ENCODE data around the gene ARFIP1. TPM values are rescaled to one million over a fixed set of nuclear protein-coding genes. Genes with fewer than 3 reads are reported as not detected.

Gene ARFIP1
- total and polyA plus RNA-seq, 2 donors (not counting 1 experiment from before 2014, with no cell fraction given): 11.1 to 23.5 TPM

- Histone ChIP-seq H3K27ac (ENCODE audit: low read length in 2 of 2) (no peak overlapping the region), H3K27me3 (replicated peaks in 1 of 4; ENCODE audit: control extremely low read depth in 1 of 4, control insufficient read depth in 3 of 4, insufficient read depth in 4 of 4, low read length in 3 of 4) (no peaks in the 10 kb centered on the region), H3K4me1 (ENCODE audit: control insufficient read depth in 2 of 2, insufficient read depth in 2 of 2, low read length in 2 of 2) (no peaks in the 10 kb centered on the region), H3K36me3 (replicated peaks in 1 of 2; ENCODE audit: control extremely low read depth in 1 of 2, control insufficient read depth in 1 of 2, extremely low read depth in 1 of 2, insufficient read depth in 2 of 2, low read length in 1 of 2) (peaks cover 0 to 8% of the 10 kb centered on the region in 2 experiments), H4K20me1 (ENCODE audit: control insufficient read depth, insufficient read depth, low read length, poor library complexity, severe bottlenecking) (no peaks in the 10 kb centered on the region), H2AFZ (ENCODE audit: insufficient read depth, low read depth, low read length, poor library complexity, severe bottlenecking) (no peak overlapping the region), H3K4me3 (ENCODE audit: control extremely low read depth in 1 of 5, extremely low read depth in 1 of 5, insufficient read depth in 1 of 5, low read depth in 2 of 5, low read length in 4 of 5) (no peak overlapping the region), H3K4me2 (replicated peaks; ENCODE audit: low read depth, low read length, poor library complexity, severe bottlenecking) (no peak overlapping the region), H3K9ac (ENCODE audit: low read length) (no peak overlapping the region), H3K9me3 (ENCODE audit: control extremely low read depth in 1 of 3, control insufficient read depth in 2 of 3, insufficient read depth in 1 of 3, low read length in 2 of 3) (peaks cover 0 to 4% (median 0%) of the 10 kb centered on the region in 3 donors), H3K79me2 (ENCODE audit: control insufficient read depth, insufficient read depth, low read length) (no peaks in the 10 kb centered on the region)
- intact Hi-C loops (cut with micrococcal nuclease): no loop called here
- WGBS (ENCODE audit: insufficient coverage): no CpG with 5 or more reads among the region's 3 CpGs
- DNase-seq: no peak
- no peaks in the 10 kb centered on the region for H3K4me1 Mint-ChIP-seq
- no peak overlapping the region for H3K4me3 Mint-ChIP-seq
- H3K27ac Mint-ChIP-seq: no peak overlapping the region
- no peaks in the 10 kb centered on the region for H3K27me3 Mint-ChIP-seq
- POLR2A ChIA-PET: no interaction called here
- TF ChIP-seq EZH2 (IDR thresholded peaks at IDR 0.05; ENCODE audit: borderline replicate concordance, insufficient read depth, low read depth, low read length, poor library complexity, severe bottlenecking) (no peak), CTCF (IDR thresholded peaks at IDR 0.05) (no peak)
- peaks cover 2% of the 10 kb centered on the region for H3K9me3 Mint-ChIP-seq (ENCODE audit: insufficient read depth)
- CTCF ChIA-PET: no interaction called here
- no peak for ATAC-seq (ENCODE audit: low read depth)
Measured at GRCh38 chr4:152901205-152901604, 121.5 kb downstream of the ARFIP1 start.

GRCh38 chr4:152903658-152904057 lies 123.9 kb downstream of the ARFIP1 start:
- CTCF ChIA-PET: interaction anchor here (0.9 kb wide), 1 partner anchor 224 kb away, joined by 3 read pairs; no protein-coding TSS in a partner anchor
- no peak overlapping the region for H3K4me2 ChIP-seq (replicated peaks; ENCODE audit: low read depth, low read length, poor library complexity, severe bottlenecking)
- no peaks in the 10 kb centered on the region for H3K4me1 Mint-ChIP-seq
- no peaks in the 10 kb centered on the region for H3K79me2 ChIP-seq (ENCODE audit: control insufficient read depth, insufficient read depth, low read length)
- no peak overlapping the region for H3K27ac ChIP-seq (ENCODE audit: low read length in 2 of 2)
- no peak overlapping the region for H3K4me3 Mint-ChIP-seq
- H3K27me3 ChIP-seq (replicated peaks in 1 of 4; ENCODE audit: control extremely low read depth in 1 of 4, control insufficient read depth in 3 of 4, insufficient read depth in 4 of 4, low read length in 3 of 4): no peaks in the 10 kb centered on the region
- ATAC-seq (ENCODE audit: low read depth) (no peak), DNase-seq (no peak)
- intact Hi-C loops (cut with micrococcal nuclease): no loop called here
- H3K9me3 ChIP-seq (ENCODE audit: control extremely low read depth in 1 of 3, control insufficient read depth in 2 of 3, insufficient read depth in 1 of 3, low read length in 2 of 3): peaks cover 0 to 4% (median 0%) of the 10 kb centered on the region in 3 donors
- no peak overlapping the region for H3K27ac Mint-ChIP-seq
- POLR2A ChIA-PET: no interaction called here
- H3K36me3 ChIP-seq (replicated peaks in 1 of 2; ENCODE audit: control extremely low read depth in 1 of 2, control insufficient read depth in 1 of 2, extremely low read depth in 1 of 2, insufficient read depth in 2 of 2, low read length in 1 of 2): peaks cover 0 to 13% of the 10 kb centered on the region in 2 experiments
- no peaks in the 10 kb centered on the region for H3K4me1 ChIP-seq (ENCODE audit: control insufficient read depth in 2 of 2, insufficient read depth in 2 of 2, low read length in 2 of 2)
- TF ChIP-seq CTCF (IDR thresholded peaks at IDR 0.05) (no peak), EZH2 (IDR thresholded peaks at IDR 0.05; ENCODE audit: borderline replicate concordance, insufficient read depth, low read depth, low read length, poor library complexity, severe bottlenecking) (no peak)
- H3K9ac ChIP-seq (ENCODE audit: low read length): no peak overlapping the region
- H4K20me1 ChIP-seq (ENCODE audit: control insufficient read depth, insufficient read depth, low read length, poor library complexity, severe bottlenecking): no peaks in the 10 kb centered on the region
- H3K9me3 Mint-ChIP-seq (ENCODE audit: insufficient read depth): peaks cover 2% of the 10 kb centered on the region
- no peak overlapping the region for H2AFZ ChIP-seq (ENCODE audit: insufficient read depth, low read depth, low read length, poor library complexity, severe bottlenecking)
- H3K4me3 ChIP-seq (ENCODE audit: control extremely low read depth in 1 of 5, extremely low read depth in 1 of 5, insufficient read depth in 1 of 5, low read depth in 2 of 5, low read length in 4 of 5): no peak overlapping the region
- no peaks in the 10 kb centered on the region for H3K27me3 Mint-ChIP-seq
